HepG2 (cell line): ENCODE results near the gene ZNF276. TPM values are rescaled to one million over a fixed set of nuclear protein-coding genes. Genes with fewer than 3 reads are reported as not detected.
A peak's percentile ranks its signal among the peaks of the same experiment; 100 is the strongest.

Experiments
- ELF3 ChIP-seq: IDR thresholded peaks from 2 replicates; pipeline ENCODE4 v1.6.1; 2016; ENCODE audit warnings: missing genetic modification reagents, missing compliant biosample characterization
- GFI1 ChIP-seq: sonication (generic); formaldehyde crosslinking; IDR thresholded peaks from 2 replicates; pipeline ENCODE4 v1.5.0; 2020; ENCODE audit warnings: missing genetic modification reagents, mild to moderate bottlenecking, borderline replicate concordance
- HCFC1 ChIP-seq: fragments of 150-350 bp; IDR thresholded peaks from 2 replicates; pipeline ENCODE4 v1.6.1; 2014; ENCODE audit warnings: low read depth, low read length
- HHEX ChIP-seq: IDR thresholded peaks from 2 replicates; pipeline ENCODE4 v1.6.1; 2016; ENCODE audit warnings: control low read depth
- KMT2A ChIP-seq: sonication (generic); formaldehyde crosslinking; IDR thresholded peaks from 2 replicates; pipeline ENCODE4 v1.4.0; 2020; ENCODE audit warnings: missing genetic modification reagents
- MED1 ChIP-seq: sonication (generic); formaldehyde crosslinking; IDR thresholded peaks from 2 replicates; pipeline ENCODE4 v1.4.0; 2020; ENCODE audit warnings: missing genetic modification reagents
- MTF1 ChIP-seq: sonication (generic); formaldehyde crosslinking; IDR thresholded peaks from 2 replicates; pipeline ENCODE4 v1.5.0; 2020; ENCODE audit warnings: missing genetic modification reagents
- NR1H2 ChIP-seq: sonication (generic); formaldehyde crosslinking; IDR thresholded peaks from 2 replicates; pipeline ENCODE4 v1.8.1; 2022; ENCODE audit warnings: low read depth, missing genetic modification reagents, borderline replicate concordance
- PCBP1 ChIP-seq: fragments of 200-400 bp; formaldehyde crosslinking; IDR thresholded peaks from 2 replicates; pipeline ENCODE4 v1.6.1; 2017; ENCODE audit warnings: mild to moderate bottlenecking, low read depth, low read length, borderline replicate concordance
- POLR2A ChIP-seq, 2 experiments: IDR thresholded peaks; 2 replicates each; pipeline ENCODE4 v1.6.1; 2011; ENCODE audit warnings: low read depth in 2 of 2, low read length in 2 of 2, mild to moderate bottlenecking in 1 of 2, moderate library complexity in 1 of 2; ENCODE audit not compliant: insufficient read depth in 1 of 2
- SMYD3 ChIP-seq: sonication (generic); formaldehyde crosslinking; IDR thresholded peaks from 2 replicates; pipeline ENCODE4 v1.8.1; 2023; ENCODE audit warnings: mild to moderate bottlenecking, missing genetic modification reagents
- SPEN ChIP-seq: sonication (generic); formaldehyde crosslinking; IDR thresholded peaks from 2 replicates; pipeline ENCODE4 v1.5.1; 2020; ENCODE audit warnings: low read depth, mild to moderate bottlenecking, missing genetic modification reagents
- STAT6 ChIP-seq: sonication (generic); formaldehyde crosslinking; IDR thresholded peaks from 2 replicates; pipeline ENCODE4 v1.4.0; 2020; ENCODE audit warnings: missing genetic modification reagents, mild to moderate bottlenecking, borderline replicate concordance
- TFAP4 ChIP-seq: sonication (generic); IDR thresholded peaks from 2 replicates; pipeline ENCODE4 v1.6.1; 2016; ENCODE audit warnings: low read depth, borderline replicate concordance
- ZNF234 ChIP-seq: sonication (generic); formaldehyde crosslinking; conservative IDR thresholded peaks from 2 replicates; pipeline ENCODE4 v1.5.1; 2020; ENCODE audit warnings: mild to moderate bottlenecking, missing genetic modification reagents
- ZNF253 ChIP-seq: sonication (generic); formaldehyde crosslinking; IDR thresholded peaks from 2 replicates; pipeline ENCODE4 v1.8.0; 2022; ENCODE audit warnings: mild to moderate bottlenecking, missing genetic modification reagents, borderline replicate concordance
- ZNF337 ChIP-seq: sonication (generic); formaldehyde crosslinking; IDR thresholded peaks from 2 replicates; pipeline ENCODE4 v1.5.1; 2020; ENCODE audit warnings: missing genetic modification reagents, low read depth, mild to moderate bottlenecking, borderline replicate concordance
- ZNF350 ChIP-seq: sonication (generic); formaldehyde crosslinking; IDR thresholded peaks from 2 replicates; pipeline ENCODE4 v1.4.0; 2020; ENCODE audit warnings: mild to moderate bottlenecking, low read depth, missing genetic modification reagents, borderline replicate concordance
- ZNF468 ChIP-seq: sonication (generic); formaldehyde crosslinking; IDR thresholded peaks from 2 replicates; pipeline ENCODE4 v1.8.0; 2022; ENCODE audit warnings: mild to moderate bottlenecking, moderate library complexity, missing genetic modification reagents
- ZNF598 ChIP-seq: sonication (generic); formaldehyde crosslinking; IDR thresholded peaks from 2 replicates; pipeline ENCODE4 v1.5.1; 2020; ENCODE audit warnings: mild to moderate bottlenecking, missing genetic modification reagents, borderline replicate concordance
- ZSCAN30 ChIP-seq: sonication (generic); formaldehyde crosslinking; IDR thresholded peaks from 2 replicates; pipeline ENCODE4 v1.5.0; 2020; ENCODE audit warnings: mild to moderate bottlenecking, missing genetic modification reagents
- polyA plus RNA-seq, 8 experiments: library from polyadenylated mRNA; depleted of rRNA in 3 of 8; stranded (reverse) in 7 of 8; unstranded in 1 of 8; fragments of >200 nt; fragmentation: Illumina TruSeq in 4 of 8; extraction: Trizol in 4 of 8; gene quantifications; 2 replicates each; pipeline versions ENCODE4 v1.2.1 to v1.2.3, GENCODE V29; 2011 to 2016; ENCODE audit warnings: low read depth in 4 of 8, missing spikeins in 1 of 8, mixed read lengths in 1 of 8; ENCODE audit not compliant: insufficient read depth in 1 of 8
- total RNA-seq, 5 experiments: library from RNA; depleted of rRNA; stranded (reverse); fragments of >200 nt; fragmentation: Illumina TruSeq; extraction: Trizol; gene quantifications; 2 replicates each; pipeline ENCODE4 v1.2.3, GENCODE V29; 2016; ENCODE audit warnings: low read depth in 1 of 5
- TF ChIP-seq, protein P1 (sequence below): sonication (generic); formaldehyde crosslinking; IDR thresholded peaks from 2 replicates; pipeline ENCODE4 v1.4.0; 2020; ENCODE audit warnings: missing genetic modification reagents, borderline replicate concordance
- TF ChIP-seq, protein P2 (sequence below): sonication (generic); formaldehyde crosslinking; IDR thresholded peaks from 2 replicates; pipeline ENCODE4 v1.5.1; 2020; ENCODE audit warnings: missing genetic modification reagents, mild to moderate bottlenecking, borderline replicate concordance

The ZNF276 gene
- total and polyA plus RNA-seq, 2 of the 13 experiments (the other 11 are each of a cell fraction or from before 2014, with no cell fraction given), result 17.7 to 18.0 TPM

- TF ChIP-seq STAT6 (CRISPR knock-in tag) (no peak; the same call in 1 of the 2 replicates), ELF3 (CRISPR knock-in tag) (no peak), ZNF468 (no peak), MTF1 (CRISPR knock-in tag) (no peak), ZNF253 (CRISPR knock-in tag) (no peak), NR1H2 (CRISPR knock-in tag) (no peak), ZNF337 (CRISPR knock-in tag) (no peak), ZNF350 (peak; percentile 72), ZNF234 (CRISPR knock-in tag) (no peak; the same call in 1 of the 2 replicates), ZSCAN30 (CRISPR knock-in tag) (no peak), KMT2A (no peak; the same call in 1 of the 2 replicates), SPEN (CRISPR knock-in tag) (no peak; the same call in 1 of the 2 replicates), SMYD3 (no peak), POLR2A (IDR thresholded peaks at IDR 0.05; ENCODE audit: insufficient read depth in 1 of 2, low read depth in 2 of 2, low read length in 2 of 2) (peak in 1 of 2 experiments; percentile 32; a peak in 1 of 4 replicates), GFI1 (CRISPR knock-in tag) (peak; percentile 33; the same call in 1 of the 2 replicates), ZNF598 (CRISPR knock-in tag) (0 out of 2 replicates have a peak, but pooled peaks have one; percentile 68), HCFC1 (no peak), TFAP4 (peak; percentile 37; the same call in 1 of the 2 replicates), HHEX (no peak), PCBP1 (peak; percentile 42; the same call in 1 of the 2 replicates), MED1 (CRISPR knock-in tag) (no peak; the same call in 1 of the 2 replicates)
- TF ChIP-seq, protein P1, sequence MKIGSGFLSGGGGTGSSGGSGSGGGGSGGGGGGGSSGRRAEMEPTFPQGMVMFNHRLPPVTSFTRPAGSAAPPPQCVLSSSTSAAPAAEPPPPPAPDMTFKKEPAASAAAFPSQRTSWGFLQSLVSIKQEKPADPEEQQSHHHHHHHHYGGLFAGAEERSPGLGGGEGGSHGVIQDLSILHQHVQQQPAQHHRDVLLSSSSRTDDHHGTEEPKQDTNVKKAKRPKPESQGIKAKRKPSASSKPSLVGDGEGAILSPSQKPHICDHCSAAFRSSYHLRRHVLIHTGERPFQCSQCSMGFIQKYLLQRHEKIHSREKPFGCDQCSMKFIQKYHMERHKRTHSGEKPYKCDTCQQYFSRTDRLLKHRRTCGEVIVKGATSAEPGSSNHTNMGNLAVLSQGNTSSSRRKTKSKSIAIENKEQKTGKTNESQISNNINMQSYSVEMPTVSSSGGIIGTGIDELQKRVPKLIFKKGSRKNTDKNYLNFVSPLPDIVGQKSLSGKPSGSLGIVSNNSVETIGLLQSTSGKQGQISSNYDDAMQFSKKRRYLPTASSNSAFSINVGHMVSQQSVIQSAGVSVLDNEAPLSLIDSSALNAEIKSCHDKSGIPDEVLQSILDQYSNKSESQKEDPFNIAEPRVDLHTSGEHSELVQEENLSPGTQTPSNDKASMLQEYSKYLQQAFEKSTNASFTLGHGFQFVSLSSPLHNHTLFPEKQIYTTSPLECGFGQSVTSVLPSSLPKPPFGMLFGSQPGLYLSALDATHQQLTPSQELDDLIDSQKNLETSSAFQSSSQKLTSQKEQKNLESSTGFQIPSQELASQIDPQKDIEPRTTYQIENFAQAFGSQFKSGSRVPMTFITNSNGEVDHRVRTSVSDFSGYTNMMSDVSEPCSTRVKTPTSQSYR (CRISPR knock-in tag), result no peak
- TF ChIP-seq, protein P2, sequence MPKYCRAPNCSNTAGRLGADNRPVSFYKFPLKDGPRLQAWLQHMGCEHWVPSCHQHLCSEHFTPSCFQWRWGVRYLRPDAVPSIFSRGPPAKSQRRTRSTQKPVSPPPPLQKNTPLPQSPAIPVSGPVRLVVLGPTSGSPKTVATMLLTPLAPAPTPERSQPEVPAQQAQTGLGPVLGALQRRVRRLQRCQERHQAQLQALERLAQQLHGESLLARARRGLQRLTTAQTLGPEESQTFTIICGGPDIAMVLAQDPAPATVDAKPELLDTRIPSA, result no peak
Measured at GRCh38 chr16:89695086-89695874, 26.1 kb upstream of the ZNF276 start (continued).
